ENCODE results near the gene UXS1. TPM values are rescaled to one million over a fixed set of nuclear protein-coding genes. Genes with fewer than 3 reads are reported as not detected.

Gene UXS1
- total and polyA plus RNA-seq, 11 donors: 11.0 to 36.9 (median 30.9) TPM

GRCh38 chr2:106201661-106202060 is 7.6 kb upstream of the UXS1 start:
- 63 to 94% (median 90%) methylated on average over 2 of the region's 2 CpGs for WGBS, 4 donors
- no peaks in the 10 kb centered on the region for H3K27me3 ChIP-seq
- H3K9me3 ChIP-seq: no peaks in the 10 kb centered on the region
- peaks cover 0 to 5% (median 0%) of the 10 kb centered on the region in 12 donors for H3K4me1 ChIP-seq
- no peak overlapping the region for H3K4me3 ChIP-seq
- DNase-seq (no peak), ATAC-seq (no peak)
- H3K36me3 ChIP-seq: no peaks in the 10 kb centered on the region
- TF ChIP-seq CTCF (IDR thresholded peaks at IDR 0.05): no peak
- no peak for TF ChIP-seq POLR2A (IDR thresholded peaks at IDR 0.05)
- intact Hi-C loops (cut with DNase I): no loop called here
- H3K27ac ChIP-seq: no peak overlapping the region

GRCh38 chr2:106197878-106198277 is 3.8 kb upstream of the UXS1 start:
- no peak for DNase-seq
- Histone ChIP-seq H3K9me3 (no peaks in the 10 kb centered on the region), H3K4me3 (no peak overlapping the region), H3K27ac (no peak overlapping the region), H3K27me3 (no peaks in the 10 kb centered on the region), H3K4me1 (peaks cover 0 to 16% (median 6%) of the 10 kb centered on the region in 12 donors), H3K36me3 (no peaks in the 10 kb centered on the region)
- intact Hi-C loops (cut with DNase I): loop anchor here in 2 of 10 donors (5.0 to 10.0 kb wide), 2 partner anchors 91 to 93 kb away; no protein-coding TSS in a partner anchor
- 19 to 28% (median 24%) methylated on average over 3 of the region's 3 CpGs for WGBS, 4 donors
- no peak for ATAC-seq
- no peak for TF ChIP-seq CTCF (IDR thresholded peaks at IDR 0.05)

- Histone ChIP-seq H3K4me1 (peaks cover 0 to 26% (median 13%) of the 10 kb centered on the region in 12 donors), H3K27me3 (no peaks in the 10 kb centered on the region), H3K27ac (no peak overlapping the region), H3K9me3 (no peaks in the 10 kb centered on the region), H3K36me3 (no peaks in the 10 kb centered on the region), H3K4me3 (no peak overlapping the region)
- TF ChIP-seq CTCF (IDR thresholded peaks at IDR 0.05) (no peak), POLR2A (IDR thresholded peaks at IDR 0.05) (no peak)
- no peak for ATAC-seq
- no peak for DNase-seq
- intact Hi-C loops (cut with DNase I): loop anchor here in 2 of 10 donors (5.0 to 10.0 kb wide), 2 partner anchors 89 to 91 kb away; no protein-coding TSS in a partner anchor
- WGBS, 4 donors: 73 to 81% (median 78%) methylated on average over 6 of the region's 6 CpGs
These were observed 1.9 kb upstream of the UXS1 start for GRCh38 chr2:106195981-106196380.

- H3K4me1 ChIP-seq: peaks cover 0 to 26% (median 13%) of the 10 kb centered on the region in 12 donors
- H3K36me3 ChIP-seq: no peaks in the 10 kb centered on the region
- no peaks in the 10 kb centered on the region for H3K27me3 ChIP-seq
- H3K9me3 ChIP-seq: no peaks in the 10 kb centered on the region
- peak overlapping the region in 1 of 12 donors; percentile 90 for H3K27ac ChIP-seq
- 88 to 95% (median 91%) methylated on average over 6 of the region's 6 CpGs for WGBS, 4 donors
- peak overlapping the region in 2 of 12 donors; percentile 85 to 88 for H3K4me3 ChIP-seq
- TF ChIP-seq CTCF (IDR thresholded peaks at IDR 0.05) (no peak), POLR2A (IDR thresholded peaks at IDR 0.05) (no peak)
- intact Hi-C loops (cut with DNase I): loop anchor here in 2 of 10 donors (5.0 to 10.0 kb wide), 2 partner anchors 88 to 91 kb away; no protein-coding TSS in a partner anchor
- no peak for ATAC-seq
- no peak for DNase-seq
These were observed 1.4 kb upstream of the UXS1 start for GRCh38 chr2:106195456-106195855.

All from heart left ventricle (tissue), 16 donors.